ENCODE measurements around the gene RAD51B. TPM values are rescaled to one million over a fixed set of nuclear protein-coding genes. Genes with fewer than 3 reads are reported as not detected.
"Not testable (repeated sequence)": the region's sequence is repeated elsewhere in the genome, so short reads cannot be mapped to it uniquely, and the experiment has no call there.

The RAD51B gene
- total RNA-seq, 6 donors from 2014 or later = 10.6 to 63.9 (median 18.4) TPM

GRCh38 chr14:68113343-68113930 lies 293.9 kb downstream of the RAD51B start:
- Histone ChIP-seq H3K4me3 (no peak overlapping the region), H3K4me1 (peaks cover 0 to 18% (median 7%) of the 10 kb centered on the region in 4 donors), H3K27me3 (no peaks in the 10 kb centered on the region), H3K36me3 (no peaks in the 10 kb centered on the region), H3K27ac (no peak overlapping the region), H3K9me3 (no peaks in the 10 kb centered on the region)
- no peak for TF ChIP-seq POLR2A (IDR thresholded peaks at IDR 0.05)
- TF ChIP-seq CTCF (IDR thresholded peaks at IDR 0.05) = no peak
- TF ChIP-seq EP300 (IDR thresholded peaks at IDR 0.05) = no peak
- TF ChIP-seq POLR2AphosphoS5 (IDR thresholded peaks at IDR 0.05) = no peak
- ATAC-seq (ENCODE audit: low FRiP score in 2 of 2) (no peak), DNase-seq (no peak)
- 88% methylated on average over 3 of the region's 3 CpGs for WGBS, 2 donors

- not testable (repeated sequence) for H3K27me3 ChIP-seq; H3K27ac ChIP-seq; H3K4me1 ChIP-seq; H3K36me3 ChIP-seq; H3K4me3 ChIP-seq; H3K9me3 ChIP-seq; DNase-seq; ATAC-seq (ENCODE audit: low FRiP score in 2 of 2)
These were observed 296.4 kb downstream of the RAD51B start for GRCh38 chr14:68115952-68116351.

GRCh38 chr14:68122651-68123050 lies 303.1 kb downstream of the RAD51B start:
- H3K4me3 ChIP-seq = no peak overlapping the region
- peaks cover 0 to 9% (median 5%) of the 10 kb centered on the region in 4 donors for H3K4me1 ChIP-seq
- no peak for ATAC-seq (ENCODE audit: low FRiP score in 2 of 2)
- no peaks in the 10 kb centered on the region for H3K9me3 ChIP-seq
- DNase-seq = no peak
- no peak for TF ChIP-seq POLR2AphosphoS5 (IDR thresholded peaks at IDR 0.05)
- TF ChIP-seq EP300 (IDR thresholded peaks at IDR 0.05) = no peak
- TF ChIP-seq POLR2A (IDR thresholded peaks at IDR 0.05) = no peak
- no peak for TF ChIP-seq CTCF (IDR thresholded peaks at IDR 0.05)
- H3K27me3 ChIP-seq = no peaks in the 10 kb centered on the region
- H3K27ac ChIP-seq = no peak overlapping the region
- H3K36me3 ChIP-seq = no peaks in the 10 kb centered on the region

- Histone ChIP-seq H3K9me3 (no peaks in the 10 kb centered on the region), H3K4me3 (no peak overlapping the region), H3K27me3 (no peaks in the 10 kb centered on the region), H3K4me1 (peaks cover 0 to 9% (median 5%) of the 10 kb centered on the region in 4 donors), H3K27ac (no peak overlapping the region), H3K36me3 (no peaks in the 10 kb centered on the region)
- no peak for ATAC-seq (ENCODE audit: low FRiP score in 2 of 2)
- WGBS, 2 donors = 84 to 97% methylated on average over 2 of the region's 2 CpGs
- TF ChIP-seq EP300 (IDR thresholded peaks at IDR 0.05) = no peak
- TF ChIP-seq POLR2AphosphoS5 (IDR thresholded peaks at IDR 0.05) = no peak
- no peak for TF ChIP-seq CTCF (IDR thresholded peaks at IDR 0.05)
- TF ChIP-seq POLR2A (IDR thresholded peaks at IDR 0.05) = no peak
- DNase-seq = no peak
These were observed 304.5 kb downstream of the RAD51B start for GRCh38 chr14:68124050-68124449.

- Histone ChIP-seq H3K9me3 (no peaks in the 10 kb centered on the region), H3K4me1 (peaks cover 0 to 9% (median 5%) of the 10 kb centered on the region in 4 donors), H3K4me3 (no peak overlapping the region), H3K27me3 (no peaks in the 10 kb centered on the region), H3K36me3 (no peaks in the 10 kb centered on the region), H3K27ac (no peak overlapping the region)
- no peak for ATAC-seq (ENCODE audit: low FRiP score in 2 of 2)
- no peak for DNase-seq
- 46 to 61% methylated on average over 3 of the region's 3 CpGs for WGBS, 2 donors
- TF ChIP-seq EP300 (IDR thresholded peaks at IDR 0.05) (no peak), CTCF (IDR thresholded peaks at IDR 0.05) (no peak), POLR2AphosphoS5 (IDR thresholded peaks at IDR 0.05) (no peak), POLR2A (IDR thresholded peaks at IDR 0.05) (no peak)
These were observed 305.6 kb downstream of the RAD51B start for GRCh38 chr14:68124979-68125731.

Measured in upper lobe of left lung (tissue), 6 donors.